GM19328 (cell line): ENCODE results near the gene ZDHHC18.
"Not testable (repeated sequence)": the region's sequence is repeated elsewhere in the genome, so short reads cannot be mapped to it uniquely, and the experiment has no call there.

ENCODE experiments used
- ATAC-seq: cut with Tn5 transposase; IDR thresholded peaks from one replicate; pipeline ENCODE4 v1.9.1; 2021; ENCODE audit warnings: mild to moderate bottlenecking, moderate library complexity; ENCODE audit not compliant: unreplicated experiment

ZDHHC18 gene

DNA sequence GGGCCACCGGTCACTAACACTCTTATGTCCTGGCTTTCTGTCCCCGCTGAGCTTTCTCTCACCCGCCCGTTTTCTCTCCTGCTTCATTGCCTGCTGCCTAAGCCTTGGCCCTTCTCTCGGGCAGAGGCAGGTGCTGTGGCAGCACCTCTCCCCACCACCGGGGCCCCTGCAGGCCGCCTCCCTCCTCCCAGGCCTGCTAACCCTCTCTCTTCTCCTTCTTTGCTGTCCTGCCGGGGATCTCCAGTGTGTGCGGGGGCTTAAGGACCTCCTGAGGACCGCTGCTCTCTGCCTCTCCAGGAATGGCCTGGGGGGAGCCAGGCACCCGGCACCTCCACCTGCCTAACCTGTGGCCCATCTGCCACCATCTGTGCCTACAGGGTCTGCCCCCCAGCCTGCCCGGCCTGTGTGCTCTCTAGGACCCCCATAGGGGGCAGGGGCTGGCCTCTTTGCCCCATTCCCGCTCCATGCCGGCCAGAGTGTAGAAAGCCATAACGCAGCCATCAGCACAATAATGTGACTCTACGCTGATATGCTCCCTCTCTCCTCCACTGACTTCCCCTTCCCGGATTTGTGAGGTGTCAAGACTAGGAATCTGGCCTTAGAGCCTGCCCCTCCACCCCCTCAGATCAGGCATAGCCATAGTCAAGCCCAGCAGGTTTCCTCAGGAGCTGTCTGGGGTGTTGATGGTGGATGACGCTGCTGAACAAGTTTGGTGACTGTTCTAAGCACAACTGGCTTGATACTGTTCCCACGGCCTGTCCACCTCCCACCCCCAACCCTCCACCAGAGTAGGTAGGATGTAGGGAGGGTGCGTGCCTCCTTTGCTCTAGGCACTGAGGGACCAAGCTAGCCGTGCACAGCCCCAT lies 30.3 kb downstream of the ZDHHC18 start:
- no peak for ATAC-seq

DNA sequence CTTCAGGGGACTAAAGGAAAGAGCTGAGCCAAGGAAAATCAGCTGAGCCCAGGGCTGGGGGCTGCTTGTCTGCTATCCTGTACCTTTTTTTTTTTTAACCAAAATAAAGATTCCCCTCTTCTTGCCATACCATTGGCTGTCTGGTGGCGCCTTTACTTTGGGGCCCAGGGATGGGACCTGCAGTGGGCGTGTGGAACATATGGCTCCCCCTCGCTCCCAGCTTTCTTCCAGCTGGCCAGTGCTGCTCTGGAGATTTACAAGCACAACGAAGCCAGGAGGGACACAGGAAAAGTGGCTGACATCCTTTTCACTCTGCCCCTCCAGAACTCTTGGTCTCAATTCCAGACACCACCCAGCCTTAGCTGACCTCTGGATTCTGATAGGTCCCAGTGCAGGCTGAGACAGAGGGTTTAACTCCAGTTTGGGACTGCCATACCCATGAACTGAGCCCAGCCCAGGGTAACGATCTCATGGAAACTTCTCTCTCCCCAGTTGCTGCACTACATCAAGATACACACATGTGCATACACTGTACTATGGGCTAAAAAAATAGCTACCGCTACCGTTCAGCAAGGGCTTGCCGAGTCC lies 31.1 kb downstream of the ZDHHC18 start:
- ATAC-seq, result no peak

DNA sequence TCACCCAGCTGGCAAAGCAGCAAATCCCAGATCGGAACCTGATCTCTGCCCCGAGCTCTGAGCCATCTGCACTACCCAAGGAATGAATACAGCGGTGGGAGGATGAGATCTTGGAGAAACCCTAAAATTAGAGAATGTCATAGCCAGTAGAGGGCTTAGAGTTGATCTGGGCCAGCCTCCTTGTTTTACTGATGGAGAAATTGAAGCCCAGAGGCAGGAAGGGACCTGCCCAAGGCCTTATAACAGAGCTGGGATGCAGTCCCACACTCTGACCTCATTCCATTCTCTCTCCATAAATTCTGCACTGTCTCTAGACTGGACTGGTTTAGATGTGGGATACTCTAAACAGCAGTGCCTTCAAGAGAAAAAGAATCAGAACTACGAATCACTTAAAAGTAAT lies 31.7 kb downstream of the ZDHHC18 start:
- no peak for ATAC-seq

DNA sequence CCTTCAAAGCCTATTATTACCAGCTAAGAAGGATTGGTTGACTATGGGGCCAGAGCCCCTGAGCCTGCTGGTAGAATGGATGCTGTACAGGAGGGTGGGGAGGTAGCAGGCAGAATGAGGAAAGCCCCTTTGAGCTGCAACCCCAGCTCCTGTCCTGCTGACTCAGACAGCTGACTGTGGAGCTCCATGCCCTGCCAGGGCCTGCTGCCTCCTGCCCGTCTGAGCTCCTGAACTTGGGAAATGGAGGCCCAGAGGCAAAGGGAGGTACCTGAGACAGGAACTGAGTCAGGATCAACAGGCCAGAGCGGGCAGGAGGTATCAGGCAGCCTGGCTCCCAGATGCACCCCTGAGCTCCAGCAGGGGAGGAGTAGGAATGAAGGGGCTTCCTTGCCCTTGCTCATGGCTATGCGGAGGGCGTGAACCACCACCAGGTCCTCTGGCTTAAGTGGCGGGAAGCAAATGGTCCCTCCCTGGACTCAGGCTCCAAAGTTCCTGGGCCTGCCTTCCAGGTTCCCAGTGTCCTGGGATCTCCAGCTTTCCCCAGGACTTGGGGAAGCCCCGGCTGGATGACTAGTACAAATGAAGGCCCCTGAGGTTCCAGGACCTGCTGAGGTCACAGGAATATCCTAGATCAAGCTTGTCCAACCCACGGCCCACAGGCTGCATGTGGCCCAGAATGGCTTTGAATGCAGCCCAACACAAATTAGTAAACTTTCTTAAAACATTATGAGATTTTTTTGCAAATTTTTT lies 32.6 kb downstream of the ZDHHC18 start:
- no peak for ATAC-seq

DNA sequence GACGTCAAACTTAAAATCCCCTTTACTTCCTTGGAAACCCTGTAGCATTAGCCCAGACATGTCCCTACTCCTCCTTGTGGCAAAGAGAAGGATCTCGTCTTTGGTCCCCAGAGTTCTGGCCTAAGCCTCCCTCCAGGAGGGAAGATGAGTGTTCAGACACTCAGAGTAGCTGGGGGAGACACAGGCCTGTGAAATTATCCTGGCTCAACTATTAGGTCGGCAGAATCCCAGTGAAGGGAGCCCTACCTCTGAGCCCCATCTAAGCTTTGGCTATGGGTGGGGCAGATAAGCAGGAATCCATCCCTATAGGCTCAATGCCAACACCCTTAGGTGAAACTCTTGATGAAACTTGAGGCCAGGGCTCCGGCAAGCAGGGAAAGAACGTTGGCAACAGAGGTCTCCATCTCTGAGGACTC lies 34.8 kb downstream of the ZDHHC18 start:
- ATAC-seq, result no peak

DNA sequence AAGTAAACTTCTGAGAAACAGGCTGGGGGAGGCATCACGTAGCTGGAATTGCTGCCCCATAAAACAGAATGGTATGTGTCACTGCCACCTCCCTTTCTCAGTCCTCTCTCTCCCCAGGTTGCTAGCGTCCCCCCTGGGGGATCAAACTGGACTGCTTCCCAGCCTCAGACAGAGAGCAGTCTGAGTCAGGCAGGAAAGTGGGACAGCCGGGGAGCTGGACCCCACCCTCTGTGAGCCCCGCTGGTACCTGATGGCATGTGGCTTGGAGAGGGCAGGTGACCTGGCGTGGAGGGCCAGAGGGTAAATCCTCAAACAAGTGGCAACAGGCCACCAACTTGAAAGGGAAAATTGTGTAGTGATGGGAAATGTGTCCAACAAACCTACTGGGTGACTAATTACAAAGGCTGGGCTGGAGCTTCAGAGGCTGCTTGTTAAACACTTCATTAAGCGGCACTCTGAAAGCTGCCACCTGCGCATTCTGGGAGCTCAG lies 35.4 kb downstream of the ZDHHC18 start:
- no peak for ATAC-seq

DNA sequence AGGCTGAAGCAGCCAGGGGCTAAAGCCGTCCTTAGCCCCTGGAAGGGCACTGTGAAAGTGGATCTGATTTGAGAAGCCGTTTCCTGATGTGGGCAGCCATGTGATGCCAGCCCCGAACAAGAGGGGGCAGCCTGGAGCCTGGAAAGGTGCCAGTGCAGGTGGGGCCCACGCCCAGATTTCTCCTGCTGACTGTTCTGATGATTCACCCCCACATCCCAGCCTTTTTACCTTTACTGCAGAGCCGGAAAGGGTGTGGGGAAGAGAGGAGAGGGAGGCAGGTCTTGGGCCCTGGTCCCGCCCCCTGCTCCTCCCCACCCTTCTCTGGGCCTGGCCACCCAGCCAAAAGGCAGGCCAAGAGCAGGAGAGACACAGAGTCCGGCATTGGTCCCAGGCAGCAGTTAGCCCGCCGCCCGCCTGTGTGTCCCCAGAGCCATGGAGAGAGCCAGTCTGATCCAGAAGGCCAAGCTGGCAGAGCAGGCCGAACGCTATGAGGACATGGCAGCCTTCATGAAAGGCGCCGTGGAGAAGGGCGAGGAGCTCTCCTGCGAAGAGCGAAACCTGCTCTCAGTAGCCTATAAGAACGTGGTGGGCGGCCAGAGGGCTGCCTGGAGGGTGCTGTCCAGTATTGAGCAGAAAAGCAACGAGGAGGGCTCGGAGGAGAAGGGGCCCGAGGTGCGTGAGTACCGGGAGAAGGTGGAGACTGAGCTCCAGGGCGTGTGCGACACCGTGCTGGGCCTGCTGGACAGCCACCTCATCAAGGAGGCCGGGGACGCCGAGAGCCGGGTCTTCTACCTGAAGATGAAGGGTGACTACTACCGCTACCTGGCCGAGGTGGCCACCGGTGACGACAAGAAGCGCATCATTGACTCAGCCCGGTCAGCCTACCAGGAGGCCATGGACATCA lies 36.5 kb downstream of the ZDHHC18 start, which contains the start of gene SFN:
Gene SFN, plus strand, starts transcription at position 369 of the 904 bp plus-strand sequence. Its CDS starts 64 bp downstream, at position 433.
- ATAC-seq, result no peak

DNA sequence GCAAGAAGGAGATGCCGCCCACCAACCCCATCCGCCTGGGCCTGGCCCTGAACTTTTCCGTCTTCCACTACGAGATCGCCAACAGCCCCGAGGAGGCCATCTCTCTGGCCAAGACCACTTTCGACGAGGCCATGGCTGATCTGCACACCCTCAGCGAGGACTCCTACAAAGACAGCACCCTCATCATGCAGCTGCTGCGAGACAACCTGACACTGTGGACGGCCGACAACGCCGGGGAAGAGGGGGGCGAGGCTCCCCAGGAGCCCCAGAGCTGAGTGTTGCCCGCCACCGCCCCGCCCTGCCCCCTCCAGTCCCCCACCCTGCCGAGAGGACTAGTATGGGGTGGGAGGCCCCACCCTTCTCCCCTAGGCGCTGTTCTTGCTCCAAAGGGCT lies 37.2 kb downstream of the ZDHHC18 start:
- ATAC-seq, result no peak

DNA sequence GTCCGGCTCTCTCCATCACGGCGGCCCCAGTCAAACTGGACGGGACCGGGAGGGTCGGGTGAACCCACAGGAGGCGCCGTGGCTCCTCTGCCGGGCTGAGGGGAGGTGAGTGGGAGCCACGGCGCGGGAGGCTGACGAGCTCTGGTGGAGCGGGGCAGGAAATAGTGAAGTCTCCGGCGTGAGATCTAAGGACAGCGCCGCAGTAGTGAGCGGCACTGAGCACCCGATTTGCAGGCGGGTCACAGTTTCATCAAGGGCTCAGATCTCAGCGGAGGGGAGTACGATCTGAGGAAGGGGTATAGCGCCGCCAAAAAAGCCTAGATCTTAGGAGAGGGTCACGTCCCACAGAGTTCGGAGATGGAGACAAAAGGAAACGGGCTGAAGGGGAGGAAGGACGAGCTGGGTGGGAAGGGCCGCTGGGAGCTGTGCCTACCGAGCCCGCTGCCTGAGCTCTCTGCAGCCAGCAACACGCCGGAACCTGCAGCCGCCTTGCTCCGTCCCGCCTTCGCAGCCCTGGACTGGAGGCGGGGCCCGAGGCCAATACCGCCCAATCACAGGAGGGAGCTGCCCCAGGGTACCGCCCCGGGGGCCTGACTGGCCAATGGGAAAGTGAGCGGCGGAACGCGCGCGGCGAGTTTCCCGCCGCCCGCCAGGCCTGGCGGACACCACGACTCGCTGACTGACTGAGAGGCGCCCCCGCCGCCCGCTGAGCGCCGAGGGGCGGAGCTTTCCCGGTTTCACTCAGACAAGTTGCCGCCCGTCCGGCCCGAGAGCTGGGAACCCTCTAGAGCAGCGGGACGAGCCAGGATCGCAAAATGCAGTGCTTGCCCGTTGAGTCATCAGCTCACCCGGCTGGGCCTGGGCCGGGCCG lies 38.4 kb downstream of the ZDHHC18 start:
- peak; percentile 86 for ATAC-seq

DNA sequence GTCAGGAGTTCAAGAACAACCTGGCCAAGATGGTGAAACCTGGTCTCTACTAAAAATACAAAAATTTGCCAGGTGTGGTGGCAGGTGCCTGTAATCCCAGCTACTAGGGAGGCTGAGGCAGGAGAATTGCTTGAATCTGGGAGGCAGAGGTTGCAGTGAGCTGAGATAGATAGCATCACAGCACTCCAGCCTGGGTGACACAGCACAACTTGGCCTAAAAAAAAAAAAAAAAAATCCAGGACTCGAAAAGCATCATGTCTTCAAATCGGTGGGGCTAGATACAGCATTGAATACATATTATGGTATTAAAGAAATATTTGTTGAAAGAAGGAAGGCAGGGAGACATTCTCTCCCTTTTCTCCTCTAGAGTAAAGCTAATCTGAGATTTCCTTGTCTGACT lies 46.6 kb downstream of the ZDHHC18 start:
- not testable (repeated sequence) for ATAC-seq

DNA sequence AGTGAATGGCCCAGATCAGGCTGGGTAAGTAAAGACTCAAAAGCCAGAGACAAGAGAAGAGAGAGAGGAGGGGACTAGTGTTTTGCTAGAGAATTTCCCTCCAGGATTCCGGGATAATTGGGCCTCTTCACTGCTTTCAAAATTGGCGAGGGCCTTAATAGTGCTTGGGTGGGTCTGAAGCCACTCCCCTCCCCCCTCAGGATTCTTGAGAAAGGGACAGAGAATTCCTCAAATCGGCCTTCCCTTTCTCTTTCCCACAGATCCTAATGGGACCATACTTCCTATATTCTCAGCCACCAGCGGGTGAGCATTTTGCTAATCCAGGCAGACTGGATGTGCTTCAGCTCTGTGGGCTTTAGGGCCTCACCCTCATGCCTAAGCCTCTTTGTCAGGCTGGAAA lies 48.4 kb downstream of the ZDHHC18 start:
- ATAC-seq, result no peak

DNA sequence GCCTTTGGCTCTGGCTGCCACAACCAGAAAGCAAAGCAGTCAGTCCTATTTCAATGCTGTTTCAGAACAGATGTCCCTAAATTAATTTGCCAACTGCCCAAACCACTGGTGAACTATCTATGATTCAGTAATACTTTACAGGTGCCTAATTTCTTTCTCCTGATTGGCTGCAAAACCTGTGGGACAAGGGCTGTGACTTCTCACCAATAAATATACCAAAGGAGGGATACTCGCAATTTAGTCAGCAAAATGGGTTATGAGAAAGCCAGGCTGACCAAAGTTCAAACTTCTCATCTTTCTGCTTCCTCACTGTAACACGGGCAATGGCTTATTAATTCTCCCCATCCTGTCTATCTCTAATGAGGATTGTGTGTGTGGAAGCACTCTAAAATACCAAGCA lies 50.8 kb downstream of the ZDHHC18 start:
- ATAC-seq, result no peak

DNA sequence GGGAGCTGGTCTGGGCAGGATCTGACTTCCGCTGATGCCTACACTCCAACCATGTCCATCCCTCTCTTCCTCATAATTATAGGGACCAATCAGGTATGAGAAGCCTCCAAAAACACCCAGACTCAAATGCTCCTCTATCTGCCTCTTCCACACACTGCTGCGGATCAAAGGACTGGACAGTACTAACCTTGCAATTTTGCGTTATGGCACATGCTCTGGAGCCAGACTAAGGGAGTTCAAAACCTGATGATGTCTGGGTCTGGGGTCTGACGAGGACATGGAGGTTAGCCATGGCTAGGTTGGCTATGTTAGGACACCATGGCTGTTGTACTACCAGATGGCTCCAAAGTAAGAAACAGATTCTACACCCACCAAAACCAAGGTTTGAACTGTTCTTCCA lies 53.3 kb downstream of the ZDHHC18 start:
- ATAC-seq, result no peak

DNA sequence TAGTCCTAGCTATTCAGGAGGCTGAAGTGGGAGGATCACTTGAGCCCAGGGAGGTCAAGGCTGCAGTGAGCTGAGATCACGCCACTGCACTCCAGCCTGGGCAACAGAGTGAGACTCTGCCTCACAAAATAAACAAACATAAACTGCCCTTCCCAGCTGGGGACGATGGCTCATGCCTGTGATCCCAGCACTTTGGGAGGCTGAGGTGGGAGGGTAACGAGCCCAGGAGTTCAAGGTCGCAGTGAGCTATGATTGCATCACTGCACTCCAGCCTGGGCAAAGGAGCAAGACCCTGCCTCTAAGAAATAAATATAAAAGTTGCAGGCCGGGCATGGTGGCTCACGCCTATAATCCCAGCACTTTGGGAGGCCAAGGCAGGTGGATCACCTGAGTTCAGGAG lies 55.1 kb downstream of the ZDHHC18 start:
- not testable (repeated sequence) for ATAC-seq

DNA sequence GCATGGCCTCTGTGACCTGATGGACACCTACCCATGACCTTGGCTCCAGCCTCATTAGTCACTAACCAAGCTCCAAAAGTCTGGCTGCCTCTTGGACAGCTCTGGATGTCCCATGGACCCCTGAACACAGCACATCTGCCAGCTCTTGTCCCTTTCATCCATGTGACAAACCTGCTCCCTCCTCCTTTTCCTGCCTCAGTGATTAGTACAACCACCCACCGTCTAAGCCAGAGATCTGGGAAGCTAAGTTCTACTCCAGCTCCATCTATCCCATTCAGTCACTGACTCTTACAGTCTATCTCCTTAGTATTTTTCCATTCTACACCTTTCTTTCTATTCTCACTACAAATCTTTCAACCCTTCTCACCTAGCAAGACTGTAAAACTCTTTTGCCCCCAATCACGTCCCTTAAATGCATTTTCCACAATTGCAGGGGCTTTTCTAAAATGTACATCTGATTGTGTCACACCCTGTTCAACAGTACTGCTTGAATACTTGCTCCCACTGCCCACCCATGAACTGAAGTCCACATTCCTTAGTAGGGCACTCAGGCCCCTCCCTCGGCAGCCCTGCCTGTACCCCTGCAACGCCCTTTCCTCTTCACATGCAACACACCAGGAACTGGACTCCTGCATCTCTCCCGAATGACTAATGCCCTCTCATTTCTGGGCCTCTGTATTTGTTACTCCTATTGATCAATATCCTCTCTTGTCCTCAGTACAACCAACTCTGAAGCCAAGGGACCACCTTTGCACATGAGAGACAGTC lies 56.4 kb downstream of the ZDHHC18 start:
- no peak for ATAC-seq

DNA sequence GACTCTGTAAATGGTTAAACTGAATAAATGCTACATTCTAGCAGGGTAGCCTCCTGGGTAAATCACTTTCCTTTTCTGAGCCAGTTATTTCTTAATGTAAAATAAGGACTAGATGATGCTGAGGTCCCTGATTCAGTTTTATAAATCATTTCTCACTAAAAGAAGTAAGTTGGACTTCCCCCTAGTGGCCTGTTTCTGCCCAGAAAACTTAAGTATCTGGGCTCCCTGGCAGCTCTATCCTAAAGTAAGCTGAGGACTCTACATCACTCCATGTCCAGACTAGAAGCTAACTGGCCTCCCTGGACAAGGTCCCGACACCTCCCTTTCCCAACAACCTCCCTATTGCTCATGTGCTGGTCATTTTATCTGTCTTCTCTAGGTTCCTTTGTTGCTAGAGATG lies 60.6 kb downstream of the ZDHHC18 start:
- no peak for ATAC-seq

DNA sequence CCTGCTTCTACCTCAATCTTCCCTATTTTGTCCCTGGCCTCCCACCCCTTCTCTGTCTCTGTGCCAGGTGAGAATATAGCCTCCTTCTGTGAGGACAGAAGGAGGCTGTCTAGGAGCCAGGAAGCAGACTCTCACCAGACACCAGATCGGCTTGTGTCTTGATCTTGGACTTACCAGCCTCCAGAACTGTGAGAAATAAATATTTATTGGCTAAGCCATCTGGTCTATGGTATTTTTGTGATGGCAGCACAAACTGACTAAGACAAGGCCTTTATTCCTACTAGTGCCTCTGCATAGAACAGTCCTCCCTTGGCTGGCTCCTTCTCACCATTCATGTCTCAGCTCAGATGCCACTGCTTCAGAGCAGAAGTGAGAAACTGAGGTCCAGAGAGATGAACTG lies 61.7 kb downstream of the ZDHHC18 start:
- no peak for ATAC-seq

DNA sequence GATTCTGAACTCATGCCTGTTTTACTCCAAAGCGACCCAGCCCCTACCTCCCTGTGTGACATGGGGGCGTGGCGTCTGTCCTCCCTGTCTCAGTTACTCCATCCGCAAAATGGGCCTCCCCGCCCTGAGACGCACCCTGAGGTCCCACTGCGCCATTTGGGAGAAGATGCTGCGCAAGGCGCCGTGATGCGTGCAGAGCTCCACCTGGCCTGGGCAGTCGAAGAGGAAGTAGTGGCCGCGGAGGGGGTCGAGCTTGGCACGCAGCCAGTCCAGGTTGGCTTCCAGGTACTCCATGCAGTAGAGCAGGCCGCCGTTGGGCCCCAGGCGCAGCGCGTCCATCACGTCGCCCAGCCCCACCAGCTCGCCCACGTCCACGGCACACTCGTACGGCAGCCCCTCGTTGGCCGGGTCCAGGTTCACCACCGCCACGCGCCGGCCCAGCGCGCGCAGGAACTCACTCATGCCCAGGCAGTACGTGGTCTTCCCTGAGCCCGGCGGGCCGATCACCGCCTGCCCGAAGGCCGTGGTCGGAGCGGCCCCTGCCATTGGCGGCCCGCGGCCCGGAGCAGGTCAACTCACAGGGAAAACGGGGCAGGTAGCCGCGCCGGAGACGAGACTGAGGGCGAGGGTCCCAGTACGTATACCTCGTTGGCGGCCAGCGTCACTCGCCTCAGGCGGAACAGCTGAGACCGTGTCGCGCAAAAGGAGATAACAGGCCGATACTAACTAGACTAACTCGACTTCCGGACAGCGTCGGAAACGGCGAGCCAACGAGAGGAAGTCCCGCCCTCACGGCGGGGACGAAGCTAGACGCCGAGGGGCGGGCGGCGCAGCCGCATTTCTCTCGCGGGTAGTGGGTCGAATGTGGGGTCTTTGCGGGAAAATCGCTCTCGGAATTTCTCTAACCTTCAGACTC lies 63.3 kb downstream of the ZDHHC18 start, which contains the start of gene GPN2:
Gene GPN2, minus strand, starts transcription at position 733 of the 916 bp plus-strand sequence. Its CDS starts 187 bp downstream, at position 546.
- peak; percentile 86 for ATAC-seq
